Measurements from ENCODE around the gene APBB2. TPM values are rescaled to one million over a fixed set of nuclear protein-coding genes. Genes with fewer than 3 reads are reported as not detected.

Gene APBB2
- polyA plus RNA-seq, 3 donors = 0.15 to 0.33 TPM; not detected in 1

GRCh38 chr4:41124916-41125548 is 89.3 kb downstream of the APBB2 start:
- Histone ChIP-seq H4K20me1 (ENCODE audit: insufficient read depth, low read length) (no peaks in the 10 kb centered on the region), H3K4me2 (replicated peaks; ENCODE audit: extremely low read depth, low read length, poor library complexity, severe bottlenecking) (no peak overlapping the region), H3K79me2 (ENCODE audit: insufficient read depth, low read length) (no peaks in the 10 kb centered on the region), H3K4me1 (ENCODE audit: control insufficient read depth in 1 of 2, insufficient read depth in 2 of 2, low read length in 2 of 2) (peaks cover 5% of the 10 kb centered on the region in 2 donors), H3K36me3 (replicated peaks in 1 of 2; ENCODE audit: control insufficient read depth in 1 of 2, insufficient read depth in 2 of 2, low read length in 2 of 2) (no peaks in the 10 kb centered on the region), H3K27me3 (ENCODE audit: control insufficient read depth in 2 of 2, insufficient read depth in 2 of 2, low read length in 2 of 2) (no peaks in the 10 kb centered on the region), H3K27ac (ENCODE audit: low read depth in 1 of 2, low read length in 2 of 2) (no peak overlapping the region), H2AFZ (ENCODE audit: insufficient read depth, low read depth, low read length, poor library complexity, severe bottlenecking) (no peak overlapping the region), H3K9me3 (replicated peaks in 1 of 2; ENCODE audit: control insufficient read depth in 1 of 2, insufficient read depth in 1 of 2, low read length in 2 of 2) (no peaks in the 10 kb centered on the region), H3K9ac (ENCODE audit: insufficient read depth, low read length, poor library complexity, severe bottlenecking) (no peak overlapping the region), H3K4me3 (replicated peaks in 1 of 3; ENCODE audit: low read depth in 2 of 3, low read length in 3 of 3) (no peak overlapping the region)
- no peak for DNase-seq
- intact Hi-C loops (cut with micrococcal nuclease) = no loop called here
- peaks cover 0 to 5% (median 0%) of the 10 kb centered on the region in 7 donors for H3K9me3 Mint-ChIP-seq
- H3K4me1 Mint-ChIP-seq = peaks cover 13% of the 10 kb centered on the region
- peaks cover 0 to 3% (median 3%) of the 10 kb centered on the region in 3 donors for H3K27me3 Mint-ChIP-seq (ENCODE audit: low read depth in 3 of 3)
- TF ChIP-seq CTCF (IDR thresholded peaks at IDR 0.05) = no peak
- no peak overlapping the region for H3K4me3 Mint-ChIP-seq
- H3K36me3 Mint-ChIP-seq = no peaks in the 10 kb centered on the region
- no peak overlapping the region for H3K27ac Mint-ChIP-seq
- no CpG with 5 or more reads among the region's 3 CpGs for WGBS (ENCODE audit: insufficient coverage)

- Histone ChIP-seq H3K27me3 (ENCODE audit: control insufficient read depth in 2 of 2, insufficient read depth in 2 of 2, low read length in 2 of 2) (no peaks in the 10 kb centered on the region), H3K4me3 (replicated peaks in 1 of 3; ENCODE audit: low read depth in 2 of 3, low read length in 3 of 3) (no peak overlapping the region), H3K79me2 (ENCODE audit: insufficient read depth, low read length) (no peaks in the 10 kb centered on the region), H3K27ac (ENCODE audit: low read depth in 1 of 2, low read length in 2 of 2) (no peak overlapping the region), H4K20me1 (ENCODE audit: insufficient read depth, low read length) (no peaks in the 10 kb centered on the region), H3K9ac (ENCODE audit: insufficient read depth, low read length, poor library complexity, severe bottlenecking) (no peak overlapping the region), H3K36me3 (replicated peaks in 1 of 2; ENCODE audit: control insufficient read depth in 1 of 2, insufficient read depth in 2 of 2, low read length in 2 of 2) (no peaks in the 10 kb centered on the region), H3K9me3 (replicated peaks in 1 of 2; ENCODE audit: control insufficient read depth in 1 of 2, insufficient read depth in 1 of 2, low read length in 2 of 2) (no peaks in the 10 kb centered on the region), H3K4me2 (replicated peaks; ENCODE audit: extremely low read depth, low read length, poor library complexity, severe bottlenecking) (no peak overlapping the region), H2AFZ (ENCODE audit: insufficient read depth, low read depth, low read length, poor library complexity, severe bottlenecking) (no peak overlapping the region), H3K4me1 (ENCODE audit: control insufficient read depth in 1 of 2, insufficient read depth in 2 of 2, low read length in 2 of 2) (peaks cover 5 to 7% of the 10 kb centered on the region in 2 donors)
- no peaks in the 10 kb centered on the region for H3K36me3 Mint-ChIP-seq
- H3K9me3 Mint-ChIP-seq = peaks cover 0 to 3% (median 0%) of the 10 kb centered on the region in 7 donors
- WGBS (ENCODE audit: insufficient coverage) = 98% methylated on average over 7 of the region's 7 CpGs
- intact Hi-C loops (cut with micrococcal nuclease) = no loop called here
- peaks cover 0 to 3% (median 0%) of the 10 kb centered on the region in 3 donors for H3K27me3 Mint-ChIP-seq (ENCODE audit: low read depth in 3 of 3)
- no peak overlapping the region for H3K4me3 Mint-ChIP-seq
- no peak for TF ChIP-seq CTCF (IDR thresholded peaks at IDR 0.05)
- H3K27ac Mint-ChIP-seq = peak overlapping the region in 1 of 7 donors; percentile 30
- no peak for DNase-seq
- H3K4me1 Mint-ChIP-seq = peaks cover 14% of the 10 kb centered on the region
These were observed 91.6 kb downstream of the APBB2 start for GRCh38 chr4:41122775-41123174.
